ENCODE measurements around the gene CCDC15.

The CCDC15 gene, protein sequence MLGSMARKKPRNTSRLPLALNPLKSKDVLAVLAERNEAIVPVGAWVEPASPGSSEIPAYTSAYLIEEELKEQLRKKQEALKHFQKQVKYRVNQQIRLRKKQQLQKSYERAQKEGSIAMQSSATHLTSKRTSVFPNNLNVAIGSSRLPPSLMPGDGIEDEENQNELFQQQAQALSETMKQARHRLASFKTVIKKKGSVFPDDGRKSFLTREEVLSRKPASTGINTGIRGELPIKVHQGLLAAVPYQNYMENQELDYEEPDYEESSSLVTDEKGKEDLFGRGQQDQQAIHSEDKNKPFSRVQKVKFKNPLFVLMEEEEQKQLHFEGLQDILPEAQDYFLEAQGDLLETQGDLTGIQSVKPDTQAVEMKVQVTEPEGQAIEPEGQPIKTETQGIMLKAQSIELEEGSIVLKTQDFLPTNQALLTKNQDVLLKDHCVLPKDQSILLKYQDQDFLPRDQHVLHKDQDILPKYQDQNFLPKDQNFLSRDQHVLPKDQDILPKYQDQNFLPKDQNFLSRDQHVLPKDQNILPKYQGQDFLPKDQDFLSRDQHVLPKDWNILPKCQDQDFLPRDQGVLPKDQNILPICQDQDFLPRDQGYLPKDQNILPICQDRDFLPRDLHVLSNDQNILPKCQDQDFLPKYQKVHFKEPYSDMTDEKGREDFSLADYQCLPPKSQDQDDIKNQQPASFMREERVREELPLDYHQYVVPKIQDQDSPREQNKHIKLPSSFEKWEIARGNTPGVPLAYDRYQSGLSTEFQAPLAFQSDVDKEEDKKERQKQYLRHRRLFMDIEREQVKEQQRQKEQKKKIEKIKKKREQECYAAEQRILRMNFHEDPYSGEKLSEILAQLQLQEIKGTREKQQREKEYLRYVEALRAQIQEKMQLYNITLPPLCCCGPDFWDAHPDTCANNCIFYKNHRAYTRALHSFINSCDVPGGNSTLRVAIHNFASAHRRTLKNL

DNA sequence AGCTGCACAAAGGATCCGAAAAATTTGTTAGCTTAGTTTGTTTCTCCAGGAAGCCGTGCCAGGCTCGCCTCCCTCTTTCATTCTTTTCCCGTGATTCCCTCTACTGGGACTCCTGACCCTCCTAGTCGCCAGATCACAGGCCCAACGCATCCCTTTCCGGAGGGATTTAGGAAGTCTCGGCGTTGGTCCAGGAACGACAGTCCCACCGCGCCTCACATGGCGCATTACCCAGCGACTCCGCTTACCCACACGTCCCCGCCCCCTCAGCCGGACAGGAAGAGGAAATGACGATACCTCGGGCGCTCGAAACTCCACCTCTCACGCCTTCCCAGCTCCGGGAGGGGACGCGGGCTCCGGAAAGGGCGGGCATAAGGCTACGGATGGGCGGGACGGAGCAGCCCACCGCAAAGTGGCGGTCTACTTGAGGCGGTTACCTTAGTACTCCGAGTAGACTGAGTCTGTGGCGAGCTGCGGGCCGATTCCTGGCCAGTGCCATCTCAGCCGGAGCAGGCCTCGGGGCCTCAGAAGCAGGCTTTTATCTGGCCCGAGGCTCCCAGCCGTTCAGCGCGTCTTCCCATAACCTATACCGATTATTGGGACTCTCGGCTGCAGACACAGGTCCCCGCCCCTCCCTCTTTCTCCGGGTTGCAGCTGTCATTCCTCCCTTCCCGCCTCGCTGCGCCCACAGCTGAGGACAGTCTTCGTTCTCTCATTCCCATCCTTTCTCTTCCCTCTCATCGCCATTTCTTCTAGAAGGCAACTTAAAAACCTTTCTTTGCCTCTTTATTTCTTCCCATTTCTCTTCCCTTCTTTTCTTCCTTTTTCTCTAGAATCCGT is at the start of gene CCDC15:
Gene CCDC15 (plus strand): TSS at position 450 of the 837 bp plus-strand sequence. CDS start 531 bp downstream, outside the sequence.
- Histone ChIP-seq H3K36me3 (ENCODE audit: control insufficient read depth, insufficient read depth, low read length) (no peaks in the 10 kb centered on the region), H3K4me3 (replicated peaks; ENCODE audit: low read depth, low read length) (peak within 1 kb of the TSS; percentile 76), H3K27me3 (replicated peaks; ENCODE audit: control insufficient read depth, insufficient read depth, low read length) (no peaks in the 10 kb centered on the region)
- DNase-seq (ENCODE audit: extremely low read depth, insufficient read length) = peak; percentile 94
- TF ChIP-seq, protein P1, sequence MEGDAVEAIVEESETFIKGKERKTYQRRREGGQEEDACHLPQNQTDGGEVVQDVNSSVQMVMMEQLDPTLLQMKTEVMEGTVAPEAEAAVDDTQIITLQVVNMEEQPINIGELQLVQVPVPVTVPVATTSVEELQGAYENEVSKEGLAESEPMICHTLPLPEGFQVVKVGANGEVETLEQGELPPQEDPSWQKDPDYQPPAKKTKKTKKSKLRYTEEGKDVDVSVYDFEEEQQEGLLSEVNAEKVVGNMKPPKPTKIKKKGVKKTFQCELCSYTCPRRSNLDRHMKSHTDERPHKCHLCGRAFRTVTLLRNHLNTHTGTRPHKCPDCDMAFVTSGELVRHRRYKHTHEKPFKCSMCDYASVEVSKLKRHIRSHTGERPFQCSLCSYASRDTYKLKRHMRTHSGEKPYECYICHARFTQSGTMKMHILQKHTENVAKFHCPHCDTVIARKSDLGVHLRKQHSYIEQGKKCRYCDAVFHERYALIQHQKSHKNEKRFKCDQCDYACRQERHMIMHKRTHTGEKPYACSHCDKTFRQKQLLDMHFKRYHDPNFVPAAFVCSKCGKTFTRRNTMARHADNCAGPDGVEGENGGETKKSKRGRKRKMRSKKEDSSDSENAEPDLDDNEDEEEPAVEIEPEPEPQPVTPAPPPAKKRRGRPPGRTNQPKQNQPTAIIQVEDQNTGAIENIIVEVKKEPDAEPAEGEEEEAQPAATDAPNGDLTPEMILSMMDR (IDR thresholded peaks at IDR 0.05; ENCODE audit: insufficient read depth, low read length, poor library complexity, severe bottlenecking) = no peak

DNA sequence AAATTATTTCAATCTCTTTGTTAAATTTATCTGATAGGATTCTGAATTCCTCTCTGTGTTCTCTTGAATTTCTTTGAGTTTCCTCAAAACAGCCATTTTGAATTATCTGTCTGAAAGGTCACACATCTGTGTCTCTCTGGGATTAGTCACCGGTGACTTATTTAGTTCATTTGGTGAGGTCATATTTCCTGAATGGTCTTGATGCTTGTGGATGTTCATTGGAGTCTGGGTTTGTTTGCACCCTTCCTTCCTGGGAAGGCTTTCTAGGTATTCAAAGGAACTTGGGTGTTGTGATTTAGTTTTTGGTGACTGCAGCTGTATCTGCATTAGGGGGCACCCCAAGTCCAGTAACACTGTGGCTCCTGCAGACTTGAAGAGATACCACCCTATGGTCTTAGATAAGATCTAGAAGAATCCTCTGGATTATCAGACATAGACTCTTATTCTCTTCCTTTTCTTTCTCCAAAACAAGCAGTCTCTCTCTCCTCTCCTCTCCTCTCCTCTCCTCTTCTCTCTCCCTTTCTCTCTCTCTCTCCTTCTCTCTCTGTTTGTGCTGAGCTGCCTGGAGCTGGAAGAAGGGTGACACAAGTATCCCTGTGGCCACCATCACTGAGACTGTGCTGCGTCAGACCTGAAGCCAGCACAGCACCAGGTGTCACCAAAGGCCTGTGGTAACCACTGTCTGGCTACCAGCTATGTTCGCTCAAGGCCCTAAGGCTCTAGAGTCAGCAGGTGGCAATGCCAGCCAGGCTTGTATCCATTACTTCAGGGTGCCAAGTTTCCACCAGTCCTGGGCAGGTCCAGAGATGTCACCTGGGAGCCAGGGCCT is 38.2 kb upstream of the CCDC15 start:
- DNase-seq (ENCODE audit: extremely low read depth, insufficient read length) = no peak
- TF ChIP-seq, protein P1 (IDR thresholded peaks at IDR 0.05; ENCODE audit: insufficient read depth, low read length, poor library complexity, severe bottlenecking) = no peak
- no peaks in the 10 kb centered on the region; the same call in 1 of the 2 replicates for H3K27me3 ChIP-seq (replicated peaks; ENCODE audit: control insufficient read depth, insufficient read depth, low read length)
- no peak overlapping the region for H3K4me3 ChIP-seq (replicated peaks; ENCODE audit: low read depth, low read length)
- H3K36me3 ChIP-seq (ENCODE audit: control insufficient read depth, insufficient read depth, low read length) = no peaks in the 10 kb centered on the region

DNA sequence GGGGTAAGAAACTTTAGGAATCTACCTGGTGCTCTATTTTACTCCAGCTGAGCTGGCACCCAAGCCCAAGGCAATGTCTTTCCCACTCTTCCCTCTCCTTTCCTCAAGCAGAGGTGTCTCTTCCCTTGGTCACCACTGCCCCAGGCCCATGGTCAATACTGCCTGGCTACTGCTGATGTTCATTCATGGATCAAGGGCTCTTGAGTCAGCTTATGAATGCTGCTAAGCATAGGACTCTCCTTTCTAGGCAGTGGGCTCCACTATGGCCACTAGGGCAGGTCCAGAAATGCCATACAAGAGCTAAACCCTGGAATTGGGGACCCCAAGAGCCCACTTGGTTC is 37.7 kb upstream of the CCDC15 start:
- H3K4me3 ChIP-seq (replicated peaks; ENCODE audit: low read depth, low read length) = no peak overlapping the region
- TF ChIP-seq, protein P1 (IDR thresholded peaks at IDR 0.05; ENCODE audit: insufficient read depth, low read length, poor library complexity, severe bottlenecking) = no peak
- no peak for DNase-seq (ENCODE audit: extremely low read depth, insufficient read length)
- H3K27me3 ChIP-seq (replicated peaks; ENCODE audit: control insufficient read depth, insufficient read depth, low read length) = no peaks in the 10 kb centered on the region; the same call in 1 of the 2 replicates
- H3K36me3 ChIP-seq (ENCODE audit: control insufficient read depth, insufficient read depth, low read length) = no peaks in the 10 kb centered on the region

DNA sequence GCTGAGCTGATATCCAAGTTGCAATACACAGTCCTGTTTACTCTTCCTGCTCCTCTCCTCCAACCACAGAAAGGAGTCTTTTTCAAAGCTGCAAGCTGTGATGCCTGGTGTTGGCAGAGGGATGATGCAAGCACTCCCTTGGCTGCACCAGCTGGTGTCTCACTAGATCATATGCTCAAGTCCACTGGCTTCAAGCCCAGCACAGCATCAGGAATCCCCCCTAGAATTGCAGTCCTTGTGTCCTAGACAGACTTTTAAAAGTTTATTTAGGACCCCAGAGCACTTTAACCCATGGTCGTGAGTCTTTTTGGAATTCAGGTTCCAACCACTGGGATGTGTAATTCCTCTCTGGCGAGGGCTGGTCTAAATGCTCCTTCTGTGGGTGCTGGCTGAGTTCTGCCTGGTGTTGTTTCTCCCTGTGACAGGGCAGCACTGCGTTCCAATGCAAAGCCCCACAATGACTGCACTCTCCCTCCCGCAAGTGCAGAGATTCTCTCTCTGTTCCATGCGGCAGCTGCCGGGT is 36.8 kb upstream of the CCDC15 start:
- H3K27me3 ChIP-seq (replicated peaks; ENCODE audit: control insufficient read depth, insufficient read depth, low read length) = no peaks in the 10 kb centered on the region; the same call in 1 of the 2 replicates
- no peaks in the 10 kb centered on the region for H3K36me3 ChIP-seq (ENCODE audit: control insufficient read depth, insufficient read depth, low read length)
- DNase-seq (ENCODE audit: extremely low read depth, insufficient read length) = no peak
- no peak overlapping the region for H3K4me3 ChIP-seq (replicated peaks; ENCODE audit: low read depth, low read length)
- TF ChIP-seq, protein P1 (IDR thresholded peaks at IDR 0.05; ENCODE audit: insufficient read depth, low read length, poor library complexity, severe bottlenecking) = no peak

Measured in GM06990 (cell line).